Neural cell (in vitro differentiated cells): ENCODE results near the gene ERCC3. TPM values are rescaled to one million over a fixed set of nuclear protein-coding genes. Genes with fewer than 3 reads are reported as not detected.

Source experiments
- H2AFZ ChIP-seq: fragments of 200-600, 300-800 bp; sonication (generic), shearing (Covaris generic); 2 replicates; pipeline ENCODE4 v1.6.0; 2014; ENCODE audit warnings: low read depth, mild to moderate bottlenecking, antibody characterized with exemption, low read length, moderate library complexity
- H3F3A ChIP-seq: fragments of 200-600 bp; shearing (Covaris generic); 2 replicates; pipeline ENCODE4 v1.6.1; 2016; ENCODE audit warnings: mild to moderate bottlenecking, moderate library complexity, mixed read lengths, antibody characterized with exemption, low read length; ENCODE audit not compliant: insufficient read depth, poor library complexity, severe bottlenecking
- H3K27ac ChIP-seq: fragments of 200-600, 300-800 bp; sonication (generic), shearing (Covaris generic); 2 replicates; pipeline ENCODE4 v1.5.1; 2014; ENCODE audit warnings: mild to moderate bottlenecking, low read length, moderate library complexity
- H3K27me3 ChIP-seq: fragments of 300-800, 200-600 bp; sonication (generic), shearing (Covaris generic); 2 replicates; pipeline ENCODE4 v1.6.0; 2014; ENCODE audit warnings: mild to moderate bottlenecking, low read depth, low read length, moderate library complexity; ENCODE audit not compliant: insufficient read depth
- H3K36me3 ChIP-seq: fragments of 300-800, 200-600 bp; sonication (generic), shearing (Covaris generic); 2 replicates; pipeline ENCODE4 v1.5.1; 2014; ENCODE audit warnings: mild to moderate bottlenecking, antibody characterized with exemption, low read length, moderate library complexity; ENCODE audit not compliant: insufficient read depth
- H3K4me2 ChIP-seq: fragments of 300-800, 200-600 bp; sonication (generic), shearing (Covaris generic); 2 replicates; pipeline ENCODE4 v1.6.0; 2014; ENCODE audit warnings: mild to moderate bottlenecking, low read length
- H3K4me3 ChIP-seq: fragments of 300-800, 200-600 bp; sonication (generic), shearing (Covaris generic); 2 replicates; pipeline ENCODE4 v1.5.1; 2014; ENCODE audit warnings: mild to moderate bottlenecking, low read length, moderate library complexity
- H3K79me2 ChIP-seq: fragments of 200-600 bp; shearing (Covaris generic); replicated peaks from 2 replicates; pipeline ENCODE4 v1.6.0; 2014; ENCODE audit warnings: mild to moderate bottlenecking, low read length, moderate library complexity; ENCODE audit not compliant: insufficient read depth
- H3K9ac ChIP-seq: fragments of 300-800, 200-600 bp; sonication (generic), shearing (Covaris generic); 2 replicates; pipeline ENCODE4 v1.6.1; 2016; ENCODE audit warnings: mild to moderate bottlenecking, low read length, mixed read lengths
- H3K9me2 ChIP-seq: fragments of 200-600 bp; shearing (Covaris generic); 2 replicates; pipeline ENCODE4 v1.6.1; 2016; ENCODE audit warnings: mild to moderate bottlenecking, low read length, mixed read lengths; ENCODE audit not compliant: insufficient read depth
- H3K9me3 ChIP-seq: fragments of 200-600, 300-800 bp; sonication (generic), shearing (Covaris generic); 2 replicates; pipeline ENCODE4 v1.6.1; 2016; ENCODE audit warnings: mild to moderate bottlenecking, mixed run types, low read length, moderate library complexity, mixed read lengths
- H4K20me1 ChIP-seq: fragments of 200-600 bp; shearing (Covaris generic); 2 replicates; pipeline ENCODE4 v1.6.1; 2016; ENCODE audit warnings: mild to moderate bottlenecking, mixed run types; ENCODE audit not compliant: insufficient read depth
- CTCF ChIP-seq: fragments of 450-650 bp; IDR thresholded peaks from 2 replicates; pipeline ENCODE4 v1.5.1; 2014; ENCODE audit warnings: antibody characterized with exemption, mild to moderate bottlenecking, moderate library complexity; ENCODE audit not compliant: poor library complexity, severe bottlenecking
- EP300 ChIP-seq: fragments of 450-650 bp; conservative IDR thresholded peaks from 2 replicates; pipeline ENCODE4 v1.6.1; 2014; ENCODE audit warnings: antibody characterized with exemption, mild to moderate bottlenecking, moderate library complexity; ENCODE audit not compliant: poor library complexity, severe bottlenecking
- EZH2 ChIP-seq: fragments of 200-600, 300-800 bp; shearing (Covaris generic), sonication (generic); IDR thresholded peaks from 2 replicates; pipeline ENCODE4 v1.6.1; 2014; ENCODE audit warnings: antibody characterized with exemption, low read length, borderline replicate concordance, mild to moderate bottlenecking; ENCODE audit not compliant: insufficient read depth, poor library complexity, severe bottlenecking
- MXI1 ChIP-seq: fragments of 450-650 bp; conservative IDR thresholded peaks from 2 replicates; pipeline ENCODE4 v1.6.1; 2014; ENCODE audit warnings: antibody characterized with exemption, mild to moderate bottlenecking; ENCODE audit not compliant: poor library complexity, severe bottlenecking
- POLR2AphosphoS5 ChIP-seq: IDR thresholded peaks from 2 replicates; pipeline ENCODE4 v1.6.1; 2012
- RAD21 ChIP-seq: fragments of 450-650 bp; conservative IDR thresholded peaks from 2 replicates; pipeline ENCODE4 v1.6.1; 2014; ENCODE audit warnings: antibody characterized with exemption, mild to moderate bottlenecking, moderate library complexity
- REST ChIP-seq: IDR thresholded peaks from 2 replicates; pipeline ENCODE4 v1.6.1; 2012; ENCODE audit warnings: borderline replicate concordance
- SMC3 ChIP-seq: fragments of 450-650 bp; conservative IDR thresholded peaks from 2 replicates; pipeline ENCODE4 v1.6.1; 2014; ENCODE audit warnings: antibody characterized with exemption, mild to moderate bottlenecking, moderate library complexity; ENCODE audit not compliant: poor library complexity
- TAF1 ChIP-seq: IDR thresholded peaks from 2 replicates; pipeline ENCODE4 v1.6.1; 2012; ENCODE audit warnings: low read depth
- polyA plus RNA-seq: library from polyadenylated mRNA; depleted of rRNA; stranded (reverse); fragments of >200 nt; gene quantifications from 2 replicates; pipeline ENCODE4 v1.2.3, GENCODE V29; 2014

Gene ERCC3
- polyA plus RNA-seq, 1 donor from 2014 or later = 112 TPM

- Histone ChIP-seq H3K4me2 (no peak overlapping the region), H3K36me3 (no peaks in the 10 kb centered on the region), H3K79me2 (no peaks in the 10 kb centered on the region), H3K27me3 (no peaks in the 10 kb centered on the region), H3K4me3 (no peak overlapping the region), H3K9ac (no peak overlapping the region), H3K9me3 (no peaks in the 10 kb centered on the region), H3K27ac (no peak overlapping the region), H2AFZ (no peak overlapping the region), H3K9me2 (no peaks in the 10 kb centered on the region), H3F3A (no peaks in the 10 kb centered on the region), H4K20me1 (no peaks in the 10 kb centered on the region)
- TF ChIP-seq TAF1 (no peak), CTCF (peak; percentile 72), EZH2 (no peak), RAD21 (peak; percentile 70), EP300 (no peak), POLR2AphosphoS5 (no peak), SMC3 (peak; percentile 81)
Measured at GRCh38 chr2:127324635-127325034, 30.7 kb upstream of the ERCC3 start.

- H3K79me2 ChIP-seq = no peaks in the 10 kb centered on the region
- H3K9me3 ChIP-seq = no peaks in the 10 kb centered on the region
Measured at GRCh38 chr2:127321303-127321702, 27.4 kb upstream of the ERCC3 start.

More at GRCh38 chr2:127321303-127321702, 27.4 kb upstream of the ERCC3 start:
- Histone ChIP-seq H4K20me1 (no peaks in the 10 kb centered on the region), H3F3A (no peaks in the 10 kb centered on the region), H3K4me2 (no peak overlapping the region), H2AFZ (no peak overlapping the region), H3K4me3 (no peak overlapping the region), H3K36me3 (no peaks in the 10 kb centered on the region), H3K27ac (no peak overlapping the region), H3K27me3 (no peaks in the 10 kb centered on the region), H3K9ac (no peak overlapping the region), H3K9me2 (no peaks in the 10 kb centered on the region)
- TF ChIP-seq CTCF (no peak), SMC3 (no peak), POLR2AphosphoS5 (no peak), EP300 (no peak), EZH2 (no peak), MXI1 (no peak), REST (no peak), TAF1 (no peak), RAD21 (no peak)
